GM12801 (cell line): ENCODE results near the gene IRF6.

ENCODE experiments used
- CTCF ChIP-seq: IDR thresholded peaks from one replicate; pipeline ENCODE4 v1.5.1; 2011; ENCODE audit warnings: control low read depth; ENCODE audit not compliant: insufficient read length; ENCODE audit errors: extremely low read depth

Gene IRF6

GRCh38 chr1:209755256-209755655 is 50.7 kb downstream of the IRF6 start:
- TF ChIP-seq CTCF: no peak

- no peak for TF ChIP-seq CTCF
Measured at GRCh38 chr1:209752890-209753289, 53.1 kb downstream of the IRF6 start.

GRCh38 chr1:209751627-209752231 is 54.2 kb downstream of the IRF6 start:
- no peak for TF ChIP-seq CTCF

GRCh38 chr1:209749670-209750323 is 56.1 kb downstream of the IRF6 start:
- TF ChIP-seq CTCF: no peak

GRCh38 chr1:209749205-209749604 is 56.7 kb downstream of the IRF6 start:
- TF ChIP-seq CTCF: no peak

GRCh38 chr1:209748620-209749019 is 57.3 kb downstream of the IRF6 start:
- no peak for TF ChIP-seq CTCF

GRCh38 chr1:209747580-209748262 is 58.2 kb downstream of the IRF6 start:
- peak; percentile 4 for TF ChIP-seq CTCF
